ENCODE measurements around the gene FMN1. TPM values are rescaled to one million over a fixed set of nuclear protein-coding genes. Genes with fewer than 3 reads are reported as not detected.

The FMN1 gene
- total and polyA plus RNA-seq, 10 donors, result 0.43 to 42.1 (median 8.6) TPM

- H3K9me3 ChIP-seq, result peaks cover 0 to 5% (median 0%) of the 10 kb centered on the region in 8 donors
- H3K4me1 ChIP-seq, result no peaks in the 10 kb centered on the region
- intact Hi-C loops (cut with DNase I; ENCODE audit: low total_unique reads), result no loop called here
- 51 to 58% (median 55%) methylated on average over 2 of the region's 2 CpGs for WGBS, 5 donors
- no peak overlapping the region for H3K4me3 ChIP-seq
- H3K27me3 ChIP-seq (replicated peaks in 1 of 7), result no peaks in the 10 kb centered on the region
- no peak overlapping the region for H3K27ac ChIP-seq
- DNase-seq, result no peak
- H3K36me3 ChIP-seq, result no peaks in the 10 kb centered on the region
- no peak for TF ChIP-seq POLR2A (IDR thresholded peaks at IDR 0.05)
- no peak for TF ChIP-seq POLR2AphosphoS5 (IDR thresholded peaks at IDR 0.05)
- TF ChIP-seq, protein P1, sequence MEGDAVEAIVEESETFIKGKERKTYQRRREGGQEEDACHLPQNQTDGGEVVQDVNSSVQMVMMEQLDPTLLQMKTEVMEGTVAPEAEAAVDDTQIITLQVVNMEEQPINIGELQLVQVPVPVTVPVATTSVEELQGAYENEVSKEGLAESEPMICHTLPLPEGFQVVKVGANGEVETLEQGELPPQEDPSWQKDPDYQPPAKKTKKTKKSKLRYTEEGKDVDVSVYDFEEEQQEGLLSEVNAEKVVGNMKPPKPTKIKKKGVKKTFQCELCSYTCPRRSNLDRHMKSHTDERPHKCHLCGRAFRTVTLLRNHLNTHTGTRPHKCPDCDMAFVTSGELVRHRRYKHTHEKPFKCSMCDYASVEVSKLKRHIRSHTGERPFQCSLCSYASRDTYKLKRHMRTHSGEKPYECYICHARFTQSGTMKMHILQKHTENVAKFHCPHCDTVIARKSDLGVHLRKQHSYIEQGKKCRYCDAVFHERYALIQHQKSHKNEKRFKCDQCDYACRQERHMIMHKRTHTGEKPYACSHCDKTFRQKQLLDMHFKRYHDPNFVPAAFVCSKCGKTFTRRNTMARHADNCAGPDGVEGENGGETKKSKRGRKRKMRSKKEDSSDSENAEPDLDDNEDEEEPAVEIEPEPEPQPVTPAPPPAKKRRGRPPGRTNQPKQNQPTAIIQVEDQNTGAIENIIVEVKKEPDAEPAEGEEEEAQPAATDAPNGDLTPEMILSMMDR (IDR thresholded peaks at IDR 0.05 in 8 of 11, conservative IDR thresholded peaks at IDR 0.05 in 3 of 11), result no peak
Measured at GRCh38 chr15:33209575-33210481, 15.3 kb upstream of the FMN1 start.

GRCh38 chr15:33207646-33208045 is 13.1 kb upstream of the FMN1 start:
- TF ChIP-seq, protein P1 (IDR thresholded peaks at IDR 0.05 in 8 of 11, conservative IDR thresholded peaks at IDR 0.05 in 3 of 11), result no peak
- TF ChIP-seq POLR2AphosphoS5 (IDR thresholded peaks at IDR 0.05), result no peak
- Histone ChIP-seq H3K4me3 (no peak overlapping the region), H3K4me1 (no peaks in the 10 kb centered on the region), H3K27me3 (replicated peaks in 1 of 7) (no peaks in the 10 kb centered on the region), H3K9me3 (peaks cover 0 to 5% (median 0%) of the 10 kb centered on the region in 8 donors), H3K36me3 (no peaks in the 10 kb centered on the region), H3K27ac (no peak overlapping the region)
- intact Hi-C loops (cut with DNase I; ENCODE audit: low total_unique reads), result no loop called here
- 69 to 90% (median 86%) methylated on average over 4 of the region's 4 CpGs for WGBS, 5 donors
- DNase-seq, result no peak

GRCh38 chr15:33206366-33206765 is 11.9 kb upstream of the FMN1 start:
- intact Hi-C loops (cut with DNase I; ENCODE audit: low total_unique reads), result no loop called here
- TF ChIP-seq POLR2A (IDR thresholded peaks at IDR 0.05) (no peak), POLR2AphosphoS5 (IDR thresholded peaks at IDR 0.05) (no peak)
- TF ChIP-seq, protein P1 (IDR thresholded peaks at IDR 0.05 in 8 of 11, conservative IDR thresholded peaks at IDR 0.05 in 3 of 11), result no peak
- no peak overlapping the region for H3K27ac ChIP-seq

GRCh38 chr15:33204926-33205325 is 10.4 kb upstream of the FMN1 start:
- 65 to 89% (median 82%) methylated on average over 3 of the region's 3 CpGs for WGBS, 5 donors
- Histone ChIP-seq H3K27me3 (replicated peaks in 1 of 7) (no peaks in the 10 kb centered on the region), H3K9me3 (peaks cover 0 to 5% (median 0%) of the 10 kb centered on the region in 8 donors), H3K27ac (no peak overlapping the region), H3K4me1 (peaks cover 0 to 14% (median 11%) of the 10 kb centered on the region in 6 donors), H3K4me3 (no peak overlapping the region), H3K36me3 (no peaks in the 10 kb centered on the region)
- intact Hi-C loops (cut with DNase I; ENCODE audit: low total_unique reads), result no loop called here
- DNase-seq, result no peak
- TF ChIP-seq, protein P1 (IDR thresholded peaks at IDR 0.05 in 8 of 11, conservative IDR thresholded peaks at IDR 0.05 in 3 of 11), result no peak
- TF ChIP-seq POLR2AphosphoS5 (IDR thresholded peaks at IDR 0.05), result no peak
- TF ChIP-seq POLR2A (IDR thresholded peaks at IDR 0.05), result no peak

More at GRCh38 chr15:33206366-33206765, 11.9 kb upstream of the FMN1 start:
- Histone ChIP-seq H3K36me3 (no peaks in the 10 kb centered on the region), H3K4me1 (peaks cover 0 to 9% (median 8%) of the 10 kb centered on the region in 6 donors), H3K27me3 (replicated peaks in 1 of 7) (no peaks in the 10 kb centered on the region), H3K4me3 (no peak overlapping the region), H3K9me3 (peaks cover 0 to 5% (median 0%) of the 10 kb centered on the region in 8 donors)
- no peak for DNase-seq
- WGBS, 5 donors, result 60 to 82% (median 76%) methylated on average over 3 of the region's 3 CpGs
